GM12865 (cell line): ENCODE data around the gene FKBP10.
"Not testable (repeated sequence)": the region's sequence is repeated elsewhere in the genome, so short reads cannot be mapped to it uniquely, and the experiment has no call there.

Experiments used
- DNase-seq: peaks from one replicate; pipeline ENCODE4 v3.0.0; 2010; ENCODE audit warnings: low read depth
- H3K4me3 ChIP-seq: 2 replicates; pipeline ENCODE4 v1.5.1; 2011; ENCODE audit warnings: mild to moderate bottlenecking, low read depth, low read length, control low read depth
- CTCF ChIP-seq: IDR thresholded peaks from 2 replicates; pipeline ENCODE4 v1.5.1; 2011; ENCODE audit warnings: low read length, control low read depth, low read depth, inconsistent platforms; ENCODE audit not compliant: insufficient read depth; ENCODE audit errors: missing control alignments

The FKBP10 gene

GRCh38 chr17:41775394-41776226 lies 37.2 kb upstream of the FKBP10 start:
- no peak for DNase-seq
- no peak overlapping the region for H3K4me3 ChIP-seq
- TF ChIP-seq CTCF: no peak

GRCh38 chr17:41776262-41776900 lies 36.4 kb upstream of the FKBP10 start:
- not testable (repeated sequence) for DNase-seq

DNA sequence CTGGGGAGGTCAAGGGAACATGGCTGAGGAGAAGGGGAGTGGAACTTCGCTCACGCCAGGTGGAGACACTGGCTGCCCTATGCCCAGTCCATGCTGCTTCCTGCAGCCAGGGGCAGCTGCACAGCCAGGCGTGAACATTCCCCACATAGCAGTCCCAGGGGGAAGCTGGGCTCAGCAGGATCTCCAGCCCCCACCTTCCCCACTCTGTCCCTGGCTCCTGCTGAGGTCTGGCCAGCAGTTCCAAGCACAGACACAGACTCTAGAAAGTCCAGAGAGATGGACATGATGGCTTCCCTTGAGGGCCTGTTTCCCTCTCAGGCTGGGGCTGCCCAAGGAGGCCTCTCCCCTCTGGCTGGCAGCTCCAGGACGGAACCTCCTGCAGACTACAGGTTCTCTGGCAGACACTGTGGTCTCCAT lies 35.6 kb upstream of the FKBP10 start:
- DNase-seq: no peak
- H3K4me3 ChIP-seq: no peak overlapping the region

More at GRCh38 chr17:41776262-41776900, 36.4 kb upstream of the FKBP10 start:
- not testable (repeated sequence) for H3K4me3 ChIP-seq

DNA sequence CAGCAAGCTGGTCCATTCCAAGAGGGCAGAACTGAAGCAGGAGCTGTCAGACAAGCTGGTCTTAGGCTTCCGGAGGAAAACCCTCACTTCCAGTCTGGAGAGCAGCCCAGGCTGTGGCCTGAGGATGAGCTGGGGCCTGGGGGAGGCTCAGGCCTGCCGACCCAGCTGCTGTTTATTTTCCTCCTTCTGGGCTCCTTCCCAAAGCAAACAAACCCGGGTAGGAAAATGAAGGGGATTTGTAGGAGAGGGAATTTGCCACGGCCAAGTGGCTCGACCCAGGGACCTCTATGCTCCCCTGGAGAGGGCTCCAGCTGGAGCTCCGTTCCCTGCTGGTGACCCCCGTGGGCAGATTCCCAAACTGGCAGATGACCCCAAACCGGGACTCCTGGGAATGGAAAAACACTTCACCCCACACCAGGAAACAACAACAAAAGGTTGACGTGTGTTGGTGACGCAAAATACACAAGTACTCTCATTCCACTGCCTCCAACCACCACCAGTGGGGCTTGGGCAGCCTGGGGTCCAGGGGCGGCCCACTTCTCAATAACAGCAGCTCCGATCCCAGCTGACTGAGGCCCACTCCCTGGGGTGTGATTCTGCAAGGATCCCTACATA lies 35.1 kb upstream of the FKBP10 start:
- no peak overlapping the region for H3K4me3 ChIP-seq
- no peak for DNase-seq
- TF ChIP-seq CTCF: no peak

More for the DNA sequence above, 35.6 kb upstream of the FKBP10 start:
- no peak for TF ChIP-seq CTCF

- no peak for TF ChIP-seq CTCF
- H3K4me3 ChIP-seq: no peak overlapping the region
- DNase-seq: no peak
Measured at GRCh38 chr17:41779954-41780353, 32.9 kb upstream of the FKBP10 start.

DNA sequence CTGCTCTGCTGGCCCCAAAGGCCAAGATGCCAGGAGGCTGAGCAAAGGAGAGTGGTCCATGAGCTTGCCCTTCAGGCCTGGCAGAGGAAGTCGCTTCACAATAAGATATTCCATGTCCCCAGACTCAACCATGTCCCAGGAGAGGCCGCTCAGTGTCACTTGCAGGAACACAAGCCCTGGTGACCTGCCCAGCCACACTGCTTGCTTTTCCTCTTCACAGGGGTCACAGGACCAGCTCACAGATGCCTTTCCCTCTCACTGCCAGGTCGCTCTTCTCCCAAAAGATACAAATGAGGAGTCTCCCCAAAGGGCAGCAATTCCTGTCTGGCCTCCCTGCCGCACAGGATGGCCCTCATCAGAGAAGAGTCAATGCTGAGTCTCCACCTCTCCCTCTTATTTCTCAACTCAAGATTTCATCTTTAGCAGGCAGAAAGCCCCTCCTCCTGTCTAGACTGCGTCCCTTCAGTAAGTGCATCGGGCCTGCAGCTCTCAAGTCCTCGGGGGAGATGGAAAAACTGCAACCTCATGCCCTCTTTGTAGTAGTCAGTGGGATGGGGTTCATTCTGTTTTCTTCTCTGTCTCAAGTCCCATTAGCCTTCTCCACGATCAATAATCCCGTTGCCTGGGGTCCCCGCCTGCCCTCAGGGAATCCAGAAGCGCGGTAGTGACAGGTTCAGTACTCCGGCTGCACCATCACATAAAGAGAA lies 31.2 kb upstream of the FKBP10 start:
- no peak for DNase-seq

More for the DNA sequence above, 31.2 kb upstream of the FKBP10 start:
- no peak for TF ChIP-seq CTCF
- H3K4me3 ChIP-seq: no peak overlapping the region
